Ascending aorta (tissue), 2 donors: ENCODE data around the gene SFMBT2. TPM values are rescaled to one million over a fixed set of nuclear protein-coding genes. Genes with fewer than 3 reads are reported as not detected.

Experiments used
- DNase-seq, 2 donors: peaks; one replicate each; pipeline ENCODE4 v3.0.0-alpha.2; 2019; ENCODE audit warnings: low spot score in 2 of 2
- H3K27ac ChIP-seq, 2 donors: fragments of 200-600 bp; sonication (generic); one replicate each; pipeline ENCODE4 v1.5.1; 2016 to 2017; ENCODE audit warnings: mild to moderate bottlenecking in 1 of 2
- H3K27me3 ChIP-seq: fragments of 200-600 bp; sonication (generic); one replicate; pipeline ENCODE4 v1.5.1; 2017
- H3K36me3 ChIP-seq, 2 donors: fragments of 200-600 bp; sonication (generic); one replicate each; pipeline ENCODE4 v1.5.1; 2016
- H3K4me1 ChIP-seq, 2 donors: fragments of 200-600 bp; sonication (generic); one replicate each; pipeline ENCODE4 v1.5.1; 2016 to 2017; ENCODE audit warnings: mild to moderate bottlenecking in 1 of 2
- H3K4me3 ChIP-seq, 2 donors: fragments of 200-600 bp; sonication (generic); one replicate each; pipeline ENCODE4 v1.5.1; 2016 to 2017; ENCODE audit warnings: mild to moderate bottlenecking in 1 of 2
- H3K9me3 ChIP-seq, 2 donors: fragments of 200-600 bp; sonication (generic); one replicate each; pipeline ENCODE4 v1.5.1; 2016
- intact Hi-C: fragments of 100-400 bp; cut with DNase I; formaldehyde crosslinking; loops from one replicate; pipeline ENCODE4 v1.15.1; 2023
- total RNA-seq: library from RNA; depleted of rRNA; stranded (reverse); fragments of >200 nt; gene quantifications from one replicate; pipeline ENCODE4 v1.1.0, GENCODE V29; 2016
- TF ChIP-seq, protein P1 (sequence below), 3 experiments: fragments of 200-600 bp in 2 of 3; fragments of 450-650 bp in 1 of 3; sonication (generic) in 2 of 3; IDR thresholded peaks; one replicate each; pipeline ENCODE4 v1.5.1; 2016 to 2019; ENCODE audit warnings: antibody characterized with exemption in 3 of 3, mild to moderate bottlenecking in 1 of 3, moderate library complexity in 1 of 3

SFMBT2 gene
- total RNA-seq, 1 donor from 2014 or later: 2.2 TPM

DNA sequence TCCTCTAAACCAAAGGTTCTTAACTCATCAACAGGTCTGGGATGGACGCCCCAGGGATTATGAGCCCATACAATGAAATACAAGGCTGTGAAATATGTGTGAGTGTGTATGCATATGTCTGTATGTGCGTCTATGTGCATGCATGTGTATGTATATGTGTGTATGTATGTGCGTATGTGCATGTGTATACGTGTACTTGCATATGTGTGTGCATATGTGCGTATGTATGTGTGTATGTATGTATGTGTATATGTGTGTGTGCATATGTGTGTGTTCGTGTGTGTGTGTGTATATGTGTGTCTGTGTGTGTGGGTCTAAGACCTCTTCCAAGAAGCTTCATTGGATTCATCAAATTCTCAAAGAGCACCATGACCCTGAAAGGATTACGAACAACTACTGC lies 112.3 kb downstream of the SFMBT2 start:
- H3K9me3 ChIP-seq: no peaks in the 10 kb centered on the region
- no peak overlapping the region for H3K4me3 ChIP-seq
- no peaks in the 10 kb centered on the region for H3K36me3 ChIP-seq
- H3K4me1 ChIP-seq: no peaks in the 10 kb centered on the region
- intact Hi-C loops: no loop called here
- no peak overlapping the region for H3K27ac ChIP-seq
- TF ChIP-seq, protein P1, sequence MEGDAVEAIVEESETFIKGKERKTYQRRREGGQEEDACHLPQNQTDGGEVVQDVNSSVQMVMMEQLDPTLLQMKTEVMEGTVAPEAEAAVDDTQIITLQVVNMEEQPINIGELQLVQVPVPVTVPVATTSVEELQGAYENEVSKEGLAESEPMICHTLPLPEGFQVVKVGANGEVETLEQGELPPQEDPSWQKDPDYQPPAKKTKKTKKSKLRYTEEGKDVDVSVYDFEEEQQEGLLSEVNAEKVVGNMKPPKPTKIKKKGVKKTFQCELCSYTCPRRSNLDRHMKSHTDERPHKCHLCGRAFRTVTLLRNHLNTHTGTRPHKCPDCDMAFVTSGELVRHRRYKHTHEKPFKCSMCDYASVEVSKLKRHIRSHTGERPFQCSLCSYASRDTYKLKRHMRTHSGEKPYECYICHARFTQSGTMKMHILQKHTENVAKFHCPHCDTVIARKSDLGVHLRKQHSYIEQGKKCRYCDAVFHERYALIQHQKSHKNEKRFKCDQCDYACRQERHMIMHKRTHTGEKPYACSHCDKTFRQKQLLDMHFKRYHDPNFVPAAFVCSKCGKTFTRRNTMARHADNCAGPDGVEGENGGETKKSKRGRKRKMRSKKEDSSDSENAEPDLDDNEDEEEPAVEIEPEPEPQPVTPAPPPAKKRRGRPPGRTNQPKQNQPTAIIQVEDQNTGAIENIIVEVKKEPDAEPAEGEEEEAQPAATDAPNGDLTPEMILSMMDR (IDR thresholded peaks at IDR 0.05): no peak
- DNase-seq: no peak
- H3K27me3 ChIP-seq: no peaks in the 10 kb centered on the region

DNA sequence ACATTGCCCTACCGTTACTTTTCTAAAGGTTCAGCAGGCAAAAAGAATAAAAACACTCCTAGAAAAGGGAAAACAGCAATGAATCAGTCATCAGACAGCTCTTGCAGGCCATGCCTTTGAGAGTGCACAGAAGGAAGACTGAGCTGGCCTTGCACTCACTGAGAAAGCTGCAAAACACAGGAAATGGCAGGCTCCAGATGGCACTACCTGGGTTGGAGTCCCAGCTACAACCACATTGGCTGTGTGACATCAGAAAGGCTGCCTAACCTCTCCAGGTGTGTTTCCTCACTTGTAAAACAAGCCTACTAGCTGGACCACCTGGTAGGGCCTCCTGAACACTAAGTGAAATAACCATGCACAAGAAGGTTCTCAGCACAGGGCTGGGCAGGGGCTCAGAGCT lies 113.7 kb downstream of the SFMBT2 start:
- TF ChIP-seq, protein P1 (IDR thresholded peaks at IDR 0.05): no peak
- H3K4me1 ChIP-seq: no peaks in the 10 kb centered on the region
- no peak overlapping the region for H3K4me3 ChIP-seq
- intact Hi-C loops: no loop called here
- H3K27ac ChIP-seq: no peak overlapping the region
- no peaks in the 10 kb centered on the region for H3K36me3 ChIP-seq
- H3K27me3 ChIP-seq: no peaks in the 10 kb centered on the region
- H3K9me3 ChIP-seq: no peaks in the 10 kb centered on the region
- DNase-seq: no peak

DNA sequence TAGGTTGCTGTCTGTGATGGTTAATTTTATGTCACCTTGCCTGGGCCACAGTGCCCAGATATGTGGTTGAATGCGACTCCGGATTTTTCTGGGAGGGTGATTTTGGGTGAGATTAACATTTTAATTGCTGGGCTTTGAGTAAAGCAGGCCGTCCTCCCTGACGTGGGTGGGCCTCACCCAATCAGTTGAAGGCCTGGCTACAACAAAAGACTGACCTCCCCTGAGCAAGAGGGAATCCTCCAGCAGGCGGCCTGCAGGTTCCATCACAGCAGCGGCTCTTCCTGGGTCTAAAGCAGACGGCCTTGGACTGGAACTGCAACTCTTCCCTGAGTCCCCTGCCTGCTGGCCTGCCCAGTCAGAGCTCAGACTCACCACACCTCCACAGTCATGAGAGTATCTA lies 114.2 kb downstream of the SFMBT2 start:
- H3K4me1 ChIP-seq: no peaks in the 10 kb centered on the region
- intact Hi-C loops: no loop called here
- no peaks in the 10 kb centered on the region for H3K27me3 ChIP-seq
- no peaks in the 10 kb centered on the region for H3K9me3 ChIP-seq
- H3K27ac ChIP-seq: no peak overlapping the region
- H3K4me3 ChIP-seq: no peak overlapping the region
- DNase-seq: no peak
- TF ChIP-seq, protein P1 (IDR thresholded peaks at IDR 0.05): no peak
- H3K36me3 ChIP-seq: no peaks in the 10 kb centered on the region

DNA sequence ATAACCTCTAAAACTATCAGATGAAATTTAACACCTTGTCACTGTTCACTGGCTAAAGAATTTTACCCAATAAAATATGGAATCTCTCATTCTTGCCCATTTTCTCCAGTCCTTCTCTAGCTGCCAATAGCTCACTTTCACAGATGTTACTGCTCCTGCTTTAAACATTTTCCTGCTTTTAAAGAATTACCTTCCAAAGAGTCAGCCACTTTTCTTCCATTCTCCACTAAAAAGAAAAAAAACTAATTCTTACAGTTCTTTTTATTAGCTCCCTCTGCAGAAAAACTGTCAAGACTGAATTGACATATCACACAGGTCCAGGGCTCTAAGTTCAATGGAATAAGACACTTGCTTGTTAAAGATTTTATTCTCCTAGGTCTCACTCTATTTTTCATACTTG lies 114.8 kb downstream of the SFMBT2 start:
- no peak for DNase-seq
- intact Hi-C loops: no loop called here
- H3K9me3 ChIP-seq: no peaks in the 10 kb centered on the region
- H3K36me3 ChIP-seq: no peaks in the 10 kb centered on the region
- no peaks in the 10 kb centered on the region for H3K4me1 ChIP-seq
- TF ChIP-seq, protein P1 (IDR thresholded peaks at IDR 0.05): no peak
- H3K4me3 ChIP-seq: no peak overlapping the region
- H3K27me3 ChIP-seq: no peaks in the 10 kb centered on the region
- H3K27ac ChIP-seq: no peak overlapping the region

DNA sequence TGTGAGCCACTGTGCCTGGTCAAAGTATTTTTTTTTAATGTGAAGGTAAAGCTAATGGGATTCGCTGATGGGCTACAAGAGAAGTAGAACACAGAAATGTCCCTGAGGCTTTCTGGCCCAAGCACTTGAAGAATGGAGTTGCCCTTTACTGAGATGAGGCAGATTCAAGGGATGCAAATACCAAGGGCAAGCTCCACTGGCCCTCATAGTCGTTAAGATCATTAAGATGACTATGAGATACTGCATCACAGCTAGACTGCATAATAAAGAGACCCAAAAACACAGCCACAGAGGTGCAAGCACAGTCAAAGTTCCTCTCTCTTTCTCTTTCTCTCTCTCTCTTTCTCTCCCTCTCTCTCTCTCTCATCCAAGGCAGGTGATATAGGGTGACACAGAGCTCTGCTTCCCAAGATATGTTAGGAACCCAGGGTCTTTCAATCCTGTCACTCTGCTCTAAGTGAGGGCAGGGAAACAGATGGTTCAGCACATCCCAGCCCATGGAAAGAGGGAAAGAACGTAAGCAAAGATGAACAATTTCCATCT lies 117.4 kb downstream of the SFMBT2 start:
- TF ChIP-seq, protein P1 (IDR thresholded peaks at IDR 0.05): no peak
- no peak overlapping the region for H3K4me3 ChIP-seq
- DNase-seq: no peak
- H3K36me3 ChIP-seq: no peaks in the 10 kb centered on the region
- H3K4me1 ChIP-seq: no peaks in the 10 kb centered on the region
- intact Hi-C loops: no loop called here
- no peaks in the 10 kb centered on the region for H3K9me3 ChIP-seq
- H3K27ac ChIP-seq: no peak overlapping the region
- no peaks in the 10 kb centered on the region for H3K27me3 ChIP-seq
